HepG2 (cell line): ENCODE data around the gene LIPT2. TPM values are rescaled to one million over a fixed set of nuclear protein-coding genes. Genes with fewer than 3 reads are reported as not detected.

Source experiments
- ATAC-seq: fragments of 200-7000 bp; cut with Tn5 transposase; 3 replicates; pipeline ENCODE4 v1.9.1; 2020; ENCODE audit warnings: mild to moderate bottlenecking, moderate library complexity
- BruUV-seq: library from RNA; stranded (reverse); fragments of 400-500 nt; replicated peaks from 2 replicates; lab custom pipeline; 2021; lab: Mats Ljungman, UMichigan
- CTCF ChIA-PET: fragments of 300-600 bp; formaldehyde crosslinking; extraction: SDS; loops from one replicate; lab custom pipeline; 2021; ENCODE audit warnings: low total read pairs, inconsistent platforms, low intra/inter-chr PET ratio; lab: Yijun Ruan, JAX
- POLR2A ChIA-PET: fragments of 350-600 bp; sonication (Branson Sonifier 250); formaldehyde crosslinking; loops from one replicate; lab custom pipeline; 2020; ENCODE audit warnings: antibody characterized with exemption, inconsistent platforms; lab: Yijun Ruan, JAX
- DNase-seq: peaks from one replicate; pipeline ENCODE4 v3.0.0-alpha.2; 2015; ENCODE audit warnings: low spot score
- FAIRE-seq: peaks from 3 replicates; lab custom pipeline; 2011; peaks lifted over from hg19 to GRCh38; lab: Jason Lieb, UNC
- H2AFZ ChIP-seq: one replicate; pipeline ENCODE4 v1.6.1; 2011; ENCODE audit warnings: low read length, inconsistent platforms
- H3K27ac ChIP-seq: fragments of 300-600 bp; 3 replicates; pipeline ENCODE4 v1.8.0; 2011; ENCODE audit warnings: mixed run types, mild to moderate bottlenecking, mixed read lengths, low read length, inconsistent platforms; ENCODE audit not compliant: insufficient read depth; ENCODE audit errors: extremely low read length
- H3K27me3 ChIP-seq, 2 experiments: fragments of 200-600 bp in 1 of 2; 2 replicates in 1 of 2; 3 replicates in 1 of 2; pipeline versions ENCODE4 v1.6.0 to v1.8.0; 2011; ENCODE audit warnings: low read length in 2 of 2, mild to moderate bottlenecking in 2 of 2, moderate library complexity in 2 of 2, inconsistent platforms in 1 of 2; ENCODE audit not compliant: insufficient read depth in 2 of 2, control insufficient read depth in 1 of 2
- H3K36me3 ChIP-seq, 2 experiments: fragments of 200-600 bp in 1 of 2; replicated peaks in 1 of 2; 2 replicates in 1 of 2; 3 replicates in 1 of 2; pipeline versions ENCODE4 v1.5.1 to v1.8.0; 2011; ENCODE audit warnings: low read length in 2 of 2, inconsistent platforms in 1 of 2; ENCODE audit not compliant: insufficient read depth in 2 of 2, control insufficient read depth in 1 of 2
- H3K4me1 ChIP-seq: 2 replicates; pipeline ENCODE4 v1.5.1; 2012; ENCODE audit warnings: low read length, inconsistent platforms; ENCODE audit not compliant: insufficient read depth
- H3K4me2 ChIP-seq: 2 replicates; pipeline ENCODE4 v1.6.0; 2011; ENCODE audit warnings: low read depth, low read length, inconsistent platforms
- H3K4me3 ChIP-seq, 3 experiments: fragments of 200-600 bp in 1 of 3; sonication (generic), shearing (Covaris generic) in 1 of 3; replicated peaks in 1 of 3; 2 replicates each; pipeline ENCODE4 v1.5.1; 2011 to 2016; ENCODE audit warnings: low read length in 3 of 3, inconsistent platforms in 2 of 3, low read depth in 2 of 3, mild to moderate bottlenecking in 2 of 3, control low read depth in 1 of 3, mixed read lengths in 1 of 3; ENCODE audit not compliant: insufficient read depth in 1 of 3
- H3K79me2 ChIP-seq: one replicate; pipeline ENCODE4 v1.6.1; 2011; ENCODE audit warnings: low read length, inconsistent platforms; ENCODE audit not compliant: insufficient read depth
- H3K9ac ChIP-seq: 2 replicates; pipeline ENCODE4 v1.6.0; 2011; ENCODE audit warnings: mild to moderate bottlenecking, low read depth, low read length, inconsistent platforms; ENCODE audit not compliant: insufficient read depth
- H3K9me3 ChIP-seq: 2 replicates; pipeline ENCODE4 v1.5.1; 2012; ENCODE audit warnings: mild to moderate bottlenecking, low read length
- H4K20me1 ChIP-seq: 2 replicates; pipeline ENCODE4 v1.6.0; 2011; ENCODE audit warnings: inconsistent platforms, mild to moderate bottlenecking, low read length, moderate library complexity; ENCODE audit not compliant: insufficient read depth
- ADNP ChIP-seq: sonication (generic); formaldehyde crosslinking; IDR thresholded peaks from 2 replicates; pipeline ENCODE4 v1.4.0; 2020; ENCODE audit warnings: missing genetic modification reagents
- HDAC1 ChIP-seq: sonication (generic); formaldehyde crosslinking; IDR thresholded peaks from 2 replicates; pipeline ENCODE4 v1.5.1; 2020; ENCODE audit warnings: mild to moderate bottlenecking, missing genetic modification reagents
- JARID2 ChIP-seq: sonication (generic); formaldehyde crosslinking; IDR thresholded peaks from 2 replicates; pipeline ENCODE4 v1.8.1; 2023; ENCODE audit warnings: missing genetic modification reagents, inconsistent platforms; ENCODE audit not compliant: insufficient replicate concordance
- JDP2 ChIP-seq: sonication (generic); formaldehyde crosslinking; IDR thresholded peaks from 2 replicates; pipeline ENCODE4 v1.8.1; 2022; ENCODE audit warnings: missing genetic modification reagents, borderline replicate concordance
- MLLT10 ChIP-seq: sonication (generic); formaldehyde crosslinking; IDR thresholded peaks from 2 replicates; pipeline ENCODE4 v1.4.0; 2020; ENCODE audit warnings: missing genetic modification reagents
- NFATC3 ChIP-seq: sonication (generic); formaldehyde crosslinking; IDR thresholded peaks from 2 replicates; pipeline ENCODE4 v1.5.1; 2020; ENCODE audit warnings: mild to moderate bottlenecking, missing genetic modification reagents
- PITX1 ChIP-seq: sonication (generic); formaldehyde crosslinking; IDR thresholded peaks from 2 replicates; pipeline ENCODE4 v1.5.1; 2020; ENCODE audit warnings: mild to moderate bottlenecking, missing genetic modification reagents
- POGZ ChIP-seq: sonication (generic); formaldehyde crosslinking; IDR thresholded peaks from 2 replicates; pipeline ENCODE4 v1.4.0; 2020; ENCODE audit warnings: mild to moderate bottlenecking, missing genetic modification reagents
- SMARCC2 ChIP-seq: fragments of 450-650 bp; IDR thresholded peaks from 2 replicates; pipeline ENCODE4 v1.6.1; 2017; ENCODE audit warnings: antibody characterized with exemption, mild to moderate bottlenecking
- SUZ12 ChIP-seq: fragments of 150-350 bp; IDR thresholded peaks from 2 replicates; pipeline ENCODE4 v1.6.1; 2014; ENCODE audit warnings: low read depth, low read length
- XBP1 ChIP-seq: sonication (generic); formaldehyde crosslinking; IDR thresholded peaks from 2 replicates; pipeline ENCODE4 v1.5.0; 2020; ENCODE audit warnings: missing genetic modification reagents
- ZNF232 ChIP-seq: sonication (generic); formaldehyde crosslinking; IDR thresholded peaks from 2 replicates; pipeline ENCODE4 v1.4.0; 2020; ENCODE audit warnings: missing genetic modification reagents, borderline replicate concordance
- ZNF292 ChIP-seq: sonication (generic); formaldehyde crosslinking; IDR thresholded peaks from 2 replicates; pipeline ENCODE4 v1.8.1; 2022; ENCODE audit warnings: mild to moderate bottlenecking, low read depth, missing genetic modification reagents, borderline replicate concordance
- ZNF333 ChIP-seq: sonication (generic); formaldehyde crosslinking; IDR thresholded peaks from 2 replicates; pipeline ENCODE4 v1.4.0; 2020; ENCODE audit warnings: mild to moderate bottlenecking, missing genetic modification reagents, borderline replicate concordance
- ZNF605 ChIP-seq: sonication (generic); formaldehyde crosslinking; IDR thresholded peaks from 2 replicates; pipeline ENCODE4 v1.8.0; 2022; ENCODE audit warnings: mild to moderate bottlenecking, missing genetic modification reagents
- ZXDC ChIP-seq: sonication (generic); formaldehyde crosslinking; IDR thresholded peaks from 2 replicates; pipeline ENCODE4 v1.5.0; 2020; ENCODE audit warnings: mild to moderate bottlenecking, missing genetic modification reagents
- WGBS: methylation state at CpG from one replicate; pipeline ENCODE4 v1.1.6; 2017; ENCODE audit warnings: low lambda C conversion rate; 5-methylcytosine and 5-hydroxymethylcytosine counted together
- in situ Hi-C: cut with HindIII; loops from 2 replicates; pipeline ENCODE4 v1.10.0; 2017; ENCODE audit warnings: low pct_unique_long_range_greater_than_20kb; ENCODE audit not compliant: extremely low pct_ligation_motif_present
- intact Hi-C: fragments of 100-400 bp; cut with micrococcal nuclease; formaldehyde crosslinking; loops from one replicate; pipeline ENCODE4 v1.10.0; 2022; ENCODE audit not compliant: unreplicated experiment
- polyA plus RNA-seq, 8 experiments: library from polyadenylated mRNA; depleted of rRNA in 3 of 8; stranded (reverse) in 7 of 8; unstranded in 1 of 8; fragments of >200 nt; fragmentation: Illumina TruSeq in 4 of 8; extraction: Trizol in 4 of 8; gene quantifications; 2 replicates each; pipeline versions ENCODE4 v1.2.1 to v1.2.3, GENCODE V29; 2011 to 2016; ENCODE audit warnings: low read depth in 4 of 8, missing spikeins in 1 of 8, mixed read lengths in 1 of 8; ENCODE audit not compliant: insufficient read depth in 1 of 8
- total RNA-seq, 5 experiments: library from RNA; depleted of rRNA; stranded (reverse); fragments of >200 nt; fragmentation: Illumina TruSeq; extraction: Trizol; gene quantifications; 2 replicates each; pipeline ENCODE4 v1.2.3, GENCODE V29; 2016; ENCODE audit warnings: low read depth in 1 of 5

Gene LIPT2
- total and polyA plus RNA-seq, 2 of the 13 experiments (the other 11 are each of a cell fraction or from before 2014, with no cell fraction given), result 3.0 to 5.6 TPM

GRCh38 chr11:74540270-74540669 lies 46.7 kb upstream of the LIPT2 start:
- TF ChIP-seq ZNF292 (CRISPR knock-in tag) (no peak), ADNP (no peak), NFATC3 (no peak), JDP2 (CRISPR knock-in tag) (no peak), ZNF605 (CRISPR knock-in tag) (no peak), HDAC1 (CRISPR knock-in tag) (no peak), SUZ12 (no peak), PITX1 (no peak), ZNF333 (no peak), ZNF232 (CRISPR knock-in tag) (no peak), POGZ (CRISPR knock-in tag) (no peak), JARID2 (CRISPR knock-in tag) (no peak), XBP1 (CRISPR knock-in tag) (no peak), ZXDC (CRISPR knock-in tag) (no peak), MLLT10 (CRISPR knock-in tag) (no peak), SMARCC2 (no peak)
- TF ChIP-seq, all 625 proteins: peak for 0
- Histone ChIP-seq H3K4me3 (no peak overlapping the region), H3K79me2 (no peaks in the 10 kb centered on the region), H3K4me2 (no peak overlapping the region), H2AFZ (no peak overlapping the region), H3K27ac (no peak overlapping the region), H3K36me3 (no peaks in the 10 kb centered on the region), H3K9ac (no peak overlapping the region), H3K4me1 (no peaks in the 10 kb centered on the region), H3K27me3 (peaks cover 0 to 8% of the 10 kb centered on the region in 2 experiments; a peak in 2 of 5 replicates), H3K9me3 (peaks cover 13% of the 10 kb centered on the region), H4K20me1 (no peaks in the 10 kb centered on the region)
- 53% methylated on average over 9 of the region's 9 CpGs for WGBS
- no TSS peak for BruUV-seq
- intact Hi-C loops, result no loop called here
- in situ Hi-C loops, result no loop called here
- ATAC-seq (no peak), DNase-seq (no peak), FAIRE-seq (no peak)
- CTCF ChIA-PET, result no interaction called here
- POLR2A ChIA-PET, result no interaction called here
